CD4-positive, alpha-beta T cell treated with Interleukin-12 subunit alpha and Interleukin-12 subunit beta, for 1 hour (primary cell): ENCODE data around the gene INTS4.
A peak's percentile ranks its signal among the peaks of the same experiment; 100 is the strongest.
"Not testable (repeated sequence)": the region's sequence is repeated elsewhere in the genome, so short reads cannot be mapped to it uniquely, and the experiment has no call there.

ENCODE experiments used
- DNase-seq: peaks from one replicate; pipeline ENCODE4 v3.0.0-alpha.2; 2020

INTS4 gene

GRCh38 chr11:77943296-77943695, 51.2 kb downstream of the INTS4 start:
- DNase-seq: not testable (repeated sequence)

GRCh38 chr11:77942465-77942864, 52.0 kb downstream of the INTS4 start:
- DNase-seq: not testable (repeated sequence)

- DNase-seq: not testable (repeated sequence)
These were observed 60.9 kb downstream of the INTS4 start for GRCh38 chr11:77933596-77933995.

GRCh38 chr11:77930334-77931208, 63.9 kb downstream of the INTS4 start:
- DNase-seq: not testable (repeated sequence)

- not testable (repeated sequence) for DNase-seq
These were observed 76.8 kb downstream of the INTS4 start for GRCh38 chr11:77917713-77918112.

- DNase-seq: not testable (repeated sequence)
These were observed 80.1 kb downstream of the INTS4 start for GRCh38 chr11:77914307-77914791.

GRCh38 chr11:77913608-77914306, 80.7 kb downstream of the INTS4 start:
- DNase-seq: not testable (repeated sequence)

- not testable (repeated sequence) for DNase-seq
These were observed 83.6 kb downstream of the INTS4 start for GRCh38 chr11:77910828-77911227.

GRCh38 chr11:77909277-77909676, 85.2 kb downstream of the INTS4 start:
- no peak for DNase-seq

- no peak for DNase-seq
These were observed 85.6 kb downstream of the INTS4 start for GRCh38 chr11:77908835-77909234.

GRCh38 chr11:77894949-77895348, 99.5 kb downstream of the INTS4 start:
- DNase-seq: not testable (repeated sequence)

GRCh38 chr11:77891703-77892102, 102.8 kb downstream of the INTS4 start:
- not testable (repeated sequence) for DNase-seq

- not testable (repeated sequence) for DNase-seq
These were observed 103.2 kb downstream of the INTS4 start for GRCh38 chr11:77891256-77891655.

- DNase-seq: not testable (repeated sequence)
These were observed 103.8 kb downstream of the INTS4 start for GRCh38 chr11:77890619-77891056.

- DNase-seq: not testable (repeated sequence)
These were observed 104.3 kb downstream of the INTS4 start for GRCh38 chr11:77890100-77890614.

- DNase-seq: not testable (repeated sequence)
These were observed 105.4 kb downstream of the INTS4 start for GRCh38 chr11:77889045-77889444.

GRCh38 chr11:77886401-77886800, 108.1 kb downstream of the INTS4 start:
- DNase-seq: no peak

- DNase-seq: no peak
These were observed 109.7 kb downstream of the INTS4 start for GRCh38 chr11:77884829-77885190.

GRCh38 chr11:77884186-77884828, 110.2 kb downstream of the INTS4 start:
- no peak for DNase-seq

- no peak for DNase-seq
These were observed 110.7 kb downstream of the INTS4 start for GRCh38 chr11:77883775-77884174.

- no peak for DNase-seq
These were observed 112.1 kb downstream of the INTS4 start for GRCh38 chr11:77882396-77882795.

- DNase-seq: peak; percentile 1
These were observed 115.2 kb downstream of the INTS4 start for GRCh38 chr11:77879218-77879617.

GRCh38 chr11:77878247-77878646, 116.2 kb downstream of the INTS4 start:
- not testable (repeated sequence) for DNase-seq
